Measurements from ENCODE around the gene MLLT11. TPM values are rescaled to one million over a fixed set of nuclear protein-coding genes. Genes with fewer than 3 reads are reported as not detected.

The MLLT11 gene
- total and polyA plus RNA-seq, 10 of the 15 experiments (the other 5 are each of a cell fraction or from before 2014, with no cell fraction given) = 6.2 to 27.3 (median 9.2) TPM

DNA sequence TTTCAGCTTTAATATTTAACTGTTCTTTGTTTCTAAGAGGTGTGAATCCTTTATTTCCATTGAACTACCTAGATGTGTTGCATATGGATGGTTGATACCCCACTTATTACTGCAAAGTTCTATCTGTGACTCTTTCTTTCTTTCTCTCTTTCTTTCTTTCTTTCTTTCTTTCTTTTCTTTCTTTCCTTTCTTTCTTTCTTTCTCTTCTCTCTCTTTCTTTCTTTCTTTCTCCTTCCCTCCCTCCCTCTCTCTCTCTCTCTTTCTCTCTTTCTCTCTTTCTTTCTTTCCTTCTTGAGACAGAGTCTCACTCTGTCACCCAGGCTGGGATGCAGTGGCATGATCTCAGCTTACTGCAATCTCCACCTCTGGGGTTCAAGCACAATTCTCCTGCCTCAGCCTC is 44.4 kb downstream of the MLLT11 start:
- TF ChIP-seq ZSCAN29 (IDR thresholded peaks at IDR 0.05) (no peak), SPI1 (IDR thresholded peaks at IDR 0.05; ENCODE audit: borderline replicate concordance, insufficient read depth, low read depth, low read length) (no peak), RFX5 (IDR thresholded peaks at IDR 0.05; ENCODE audit: low read depth, low read length) (no peak), DPF2 (IDR thresholded peaks at IDR 0.05) (no peak), HDAC6 (IDR thresholded peaks at IDR 0.05; ENCODE audit: unreplicated experiment) (no peak), LARP7 (IDR thresholded peaks at IDR 0.05) (no peak), IKZF1 (conservative IDR thresholded peaks at IDR 0.05) (no peak), TCF12 (IDR thresholded peaks at IDR 0.05; ENCODE audit: low read depth, low read length) (no peak)
- TF ChIP-seq, protein P1, sequence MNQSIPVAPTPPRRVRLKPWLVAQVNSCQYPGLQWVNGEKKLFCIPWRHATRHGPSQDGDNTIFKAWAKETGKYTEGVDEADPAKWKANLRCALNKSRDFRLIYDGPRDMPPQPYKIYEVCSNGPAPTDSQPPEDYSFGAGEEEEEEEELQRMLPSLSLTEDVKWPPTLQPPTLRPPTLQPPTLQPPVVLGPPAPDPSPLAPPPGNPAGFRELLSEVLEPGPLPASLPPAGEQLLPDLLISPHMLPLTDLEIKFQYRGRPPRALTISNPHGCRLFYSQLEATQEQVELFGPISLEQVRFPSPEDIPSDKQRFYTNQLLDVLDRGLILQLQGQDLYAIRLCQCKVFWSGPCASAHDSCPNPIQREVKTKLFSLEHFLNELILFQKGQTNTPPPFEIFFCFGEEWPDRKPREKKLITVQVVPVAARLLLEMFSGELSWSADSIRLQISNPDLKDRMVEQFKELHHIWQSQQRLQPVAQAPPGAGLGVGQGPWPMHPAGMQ (IDR thresholded peaks at IDR 0.05; ENCODE audit: borderline replicate concordance) = no peak
- no peak for DNase-seq (ENCODE audit: low read depth, low spot score)
- no peak for ATAC-seq
- RAD21 ChIA-PET (ENCODE audit: unreplicated experiment) = interaction anchor here (11.3 kb wide), 1 partner anchor 51 kb away, joined by 198 read pairs; the partner anchor contains the start of gene TNFAIP8L2
- no peaks in the 10 kb centered on the region for H3K36me3 ChIP-seq (ENCODE audit: control insufficient read depth in 2 of 2, insufficient read depth in 2 of 2, low read length in 1 of 2)
- POLR2A ChIA-PET = no interaction called here
- H3K4me2 ChIP-seq (ENCODE audit: control insufficient read depth, insufficient read depth) = no peak overlapping the region
- H3K27ac ChIP-seq (ENCODE audit: control insufficient read depth, insufficient read depth) = no peak overlapping the region
- H4K20me1 ChIP-seq (ENCODE audit: control insufficient read depth, insufficient read depth) = no peaks in the 10 kb centered on the region
- intact Hi-C loops (cut with micrococcal nuclease; ENCODE audit: unreplicated experiment) (no loop called here), in situ Hi-C loops (cut with MboI) (no loop called here)
- no peaks in the 10 kb centered on the region for H3K9me3 ChIP-seq (replicated peaks; ENCODE audit: control insufficient read depth, insufficient read depth, low read length)
- BruUV-seq (replicated peaks) = no TSS peak
- CTCF ChIA-PET = interaction anchor here (1.6 to 10.4 kb wide), 3 partner anchors 44 to 80 kb away, joined by 4 to 353 read pairs (median 5); partner anchors contain the start of genes MLLT11 and TNFAIP8L2
- no peak overlapping the region for H3K9ac ChIP-seq (ENCODE audit: control insufficient read depth, insufficient read depth, low read length)
- no peaks in the 10 kb centered on the region for H3K79me2 ChIP-seq (ENCODE audit: control insufficient read depth, insufficient read depth, low read length)
- no peaks in the 10 kb centered on the region for H3K4me1 ChIP-seq (ENCODE audit: control insufficient read depth, insufficient read depth, low read length)
- no peak for FAIRE-seq
- SMC1A ChIA-PET (ENCODE audit: uncharacterized antibody, unreplicated experiment) = interaction anchor here (1.1 to 13.2 kb wide), 2 partner anchors 8 to 53 kb away, joined by 3 to 282 read pairs; partner anchors contain the start of gene TNFAIP8L2
- H2AFZ ChIP-seq (ENCODE audit: control insufficient read depth, low read depth, low read length) = no peak overlapping the region
- H3K4me3 ChIP-seq = no peak overlapping the region
- H3K27me3 ChIP-seq (replicated peaks in 1 of 2; ENCODE audit: control insufficient read depth in 2 of 2, insufficient read depth in 2 of 2, low read length in 1 of 2) = no peaks in the 10 kb centered on the region

All from GM12878 (cell line).